GM12878 (cell line): ENCODE results near the gene STAC2. TPM values are rescaled to one million over a fixed set of nuclear protein-coding genes. Genes with fewer than 3 reads are reported as not detected.

Source experiments
- ATAC-seq: fragments of 200-7000 bp; cut with Tn5 transposase; 3 replicates; pipeline ENCODE4 v1.9.1; 2020; ENCODE audit warnings: mild to moderate bottlenecking, moderate library complexity
- BruUV-seq: library from RNA; stranded (reverse); fragments of 400-500 nt; replicated peaks from 2 replicates; lab custom pipeline; 2021; lab: Mats Ljungman, UMichigan
- CTCF ChIA-PET: fragments of 300-600 bp; sonication (Branson Sonifier 250); formaldehyde crosslinking; extraction: SDS; loops from one replicate; lab custom pipeline; 2021; ENCODE audit warnings: inconsistent platforms; lab: Yijun Ruan, JAX
- POLR2A ChIA-PET: fragments of 350-600 bp; formaldehyde crosslinking; extraction: SDS; loops from one replicate; lab custom pipeline; 2021; ENCODE audit warnings: inconsistent platforms; lab: Charles Lee
- RAD21 ChIA-PET: fragments of 300-600 bp; sonication (Branson Sonifier 250); formaldehyde crosslinking; loops from one replicate; lab custom pipeline; 2023; ENCODE audit warnings: antibody characterized with exemption; ENCODE audit not compliant: unreplicated experiment; lab: Charles Lee
- SMC1A ChIA-PET: fragments of 300-600 bp; sonication (Branson Sonifier 250); formaldehyde crosslinking; loops from one replicate; lab custom pipeline; 2023; ENCODE audit not compliant: unreplicated experiment, uncharacterized antibody; lab: Charles Lee
- DNase-seq: peaks from one replicate; pipeline ENCODE4 v3.0.0-alpha.2; 2011; ENCODE audit warnings: low read depth, low spot score
- FAIRE-seq: peaks from 3 replicates; lab custom pipeline; 2011; peaks lifted over from hg19 to GRCh38; lab: Jason Lieb, UNC
- H2AFZ ChIP-seq: 2 replicates; pipeline ENCODE4 v1.6.0; 2011; ENCODE audit warnings: low read depth, low read length, control low read depth; ENCODE audit not compliant: control insufficient read depth
- H3K27ac ChIP-seq: 2 replicates; pipeline ENCODE4 v1.5.1; 2011; ENCODE audit warnings: control low read depth; ENCODE audit not compliant: control insufficient read depth, insufficient read depth
- H3K27me3 ChIP-seq, 2 experiments: replicated peaks in 1 of 2; 2 replicates each; pipeline versions ENCODE4 v1.6.0 to v1.6.1; 2011; ENCODE audit warnings: low read length in 1 of 2; ENCODE audit not compliant: control insufficient read depth in 2 of 2, insufficient read depth in 2 of 2
- H3K36me3 ChIP-seq, 2 experiments: 2 replicates each; pipeline ENCODE4 v1.5.1; 2011; ENCODE audit warnings: low read length in 1 of 2; ENCODE audit not compliant: control insufficient read depth in 2 of 2, insufficient read depth in 2 of 2
- H3K4me1 ChIP-seq: 2 replicates; pipeline ENCODE4 v1.6.1; 2011; ENCODE audit warnings: mild to moderate bottlenecking, low read length, moderate library complexity, mixed read lengths; ENCODE audit not compliant: control insufficient read depth, insufficient read depth
- H3K4me2 ChIP-seq: 2 replicates; pipeline ENCODE4 v1.6.0; 2011; ENCODE audit warnings: control low read depth; ENCODE audit not compliant: control insufficient read depth, insufficient read depth
- H3K4me3 ChIP-seq: fragments of 200-600 bp; sonication (generic); 2 replicates; pipeline ENCODE4 v1.5.1; 2016
- H3K79me2 ChIP-seq: 2 replicates; pipeline ENCODE4 v1.6.0; 2011; ENCODE audit warnings: low read length; ENCODE audit not compliant: control insufficient read depth, insufficient read depth
- H3K9ac ChIP-seq: 2 replicates; pipeline ENCODE4 v1.8.0; 2011; ENCODE audit warnings: low read length, control low read depth, mixed read lengths; ENCODE audit not compliant: control insufficient read depth, insufficient read depth
- H3K9me3 ChIP-seq: replicated peaks from 3 replicates; pipeline ENCODE4 v1.5.1; 2011; ENCODE audit warnings: mild to moderate bottlenecking, low read length; ENCODE audit not compliant: control insufficient read depth, insufficient read depth
- H4K20me1 ChIP-seq: 2 replicates; pipeline ENCODE4 v1.6.0; 2011; ENCODE audit not compliant: control insufficient read depth, insufficient read depth
- EP300 ChIP-seq, 2 experiments: fragments of 150-350 bp in 1 of 2; IDR thresholded peaks; 2 replicates each; pipeline ENCODE4 v1.6.1; 2011 to 2012; ENCODE audit warnings: low read depth in 2 of 2, low read length in 2 of 2, borderline replicate concordance in 1 of 2, improper control_type of control experiment in 1 of 2, inconsistent platforms in 1 of 2; ENCODE audit not compliant: control insufficient read depth in 1 of 2
- RAD51 ChIP-seq: fragments of 450-650 bp; IDR thresholded peaks from 2 replicates; pipeline ENCODE4 v1.6.1; 2016; ENCODE audit warnings: moderate library complexity, mild to moderate bottlenecking, inconsistent platforms
- ZZZ3 ChIP-seq: IDR thresholded peaks from 2 replicates; pipeline ENCODE4 v1.6.1; 2011; ENCODE audit warnings: low read depth; ENCODE audit not compliant: control insufficient read depth, insufficient read length
- WGBS: methylation state at CpG from one replicate; pipeline ENCODE4 v1.1.6; 2016; ENCODE audit warnings: low lambda C conversion rate; ENCODE audit not compliant: insufficient replicate concordance, insufficient coverage; ENCODE audit errors: missing lambda C conversion rate; 5-methylcytosine and 5-hydroxymethylcytosine counted together
- in situ Hi-C: fragments of 300-500 bp; cut with MboI; formaldehyde crosslinking; loops from 9 replicates; pipeline ENCODE4 v1.14.3; 2018; ENCODE audit warnings: mixed read lengths
- intact Hi-C: fragments of 100-400 bp; cut with micrococcal nuclease; formaldehyde crosslinking; loops from one replicate; pipeline ENCODE4 v1.14.2; 2022; ENCODE audit not compliant: unreplicated experiment
- polyA plus RNA-seq, 11 experiments: library from polyadenylated mRNA; depleted of rRNA in 4 of 11; unstranded in 6 of 11; stranded (reverse) in 5 of 11; fragments of >200 nt; fragmentation: Nextera tagmentation in 4 of 11; fragmentation: Illumina TruSeq in 1 of 11; extraction: Ambion mirVana in 4 of 11; extraction: Trizol in 1 of 11; gene quantifications; 1 replicate in 1 of 11; 2 replicates in 10 of 11; pipeline versions ENCODE4 v1.2.1 to v1.2.3, GENCODE V29; 2011 to 2016; ENCODE audit warnings: inconsistent platforms in 2 of 11, missing spikeins in 2 of 11, low read depth in 1 of 11
- total RNA-seq, 4 experiments: library from RNA; depleted of rRNA in 3 of 4; stranded (reverse); fragments of >200 nt in 3 of 4; fragmentation: Illumina TruSeq in 1 of 4; extraction: Trizol in 1 of 4; gene quantifications; 2 replicates each; pipeline versions ENCODE4 v1.2.1 to v1.2.3, GENCODE V29; 2013 to 2021
- TF ChIP-seq, protein P1 (sequence below): fragments of 450-650 bp; IDR thresholded peaks from 2 replicates; pipeline ENCODE4 v1.6.1; 2016; ENCODE audit warnings: mild to moderate bottlenecking
- TF ChIP-seq, protein P2 (sequence below): fragments of 450-650 bp; IDR thresholded peaks from 2 replicates; pipeline ENCODE4 v1.6.1; 2017; ENCODE audit warnings: borderline replicate concordance

Gene STAC2
- total and polyA plus RNA-seq, 10 of the 15 experiments (the other 5 are each of a cell fraction or from before 2014, with no cell fraction given): 0.04 TPM; not detected in 9

GRCh38 chr17:39194985-39195524 is 30.7 kb downstream of the STAC2 start:
- CTCF ChIA-PET: interaction anchor here (0.7 to 2.5 kb wide), 9 partner anchors 9 to 50 kb away, joined by 3 to 20 read pairs (median 7); no protein-coding TSS in a partner anchor
- SMC1A ChIA-PET: interaction anchor here (0.9 to 1.2 kb wide), 3 partner anchors 9 to 30 kb away, joined by 3 read pairs; no protein-coding TSS in a partner anchor

More at GRCh38 chr17:39194985-39195524, 30.7 kb downstream of the STAC2 start:
- no peak for DNase-seq
- Histone ChIP-seq H4K20me1 (no peaks in the 10 kb centered on the region), H3K4me1 (peaks cover 14% of the 10 kb centered on the region), H3K27ac (no peak overlapping the region), H3K27me3 (no peaks in the 10 kb centered on the region), H3K9ac (no peak overlapping the region; the same call in 1 of the 2 replicates), H3K4me2 (0 out of 2 replicates have a peak overlapping the region, but pooled peaks have one; percentile 3), H3K9me3 (no peaks in the 10 kb centered on the region), H3K79me2 (peaks cover 10% of the 10 kb centered on the region), H3K36me3 (peaks cover 0 to 6% of the 10 kb centered on the region in 2 experiments; a peak in 2 of 4 replicates), H3K4me3 (no peak overlapping the region)
- POLR2A ChIA-PET: interaction anchor here (0.5 to 2.0 kb wide), 3 partner anchors 12 to 41 kb away, joined by 3 to 9 read pairs (median 3); no protein-coding TSS in a partner anchor
- ATAC-seq: no peak
- RAD21 ChIA-PET: interaction anchor here (1.0 to 1.4 kb wide), 5 partner anchors 12 to 49 kb away, joined by 3 to 6 read pairs (median 5); no protein-coding TSS in a partner anchor
- in situ Hi-C loops: no loop called here
- intact Hi-C loops: no loop called here
- FAIRE-seq: no peak
- TF ChIP-seq, protein P1, sequence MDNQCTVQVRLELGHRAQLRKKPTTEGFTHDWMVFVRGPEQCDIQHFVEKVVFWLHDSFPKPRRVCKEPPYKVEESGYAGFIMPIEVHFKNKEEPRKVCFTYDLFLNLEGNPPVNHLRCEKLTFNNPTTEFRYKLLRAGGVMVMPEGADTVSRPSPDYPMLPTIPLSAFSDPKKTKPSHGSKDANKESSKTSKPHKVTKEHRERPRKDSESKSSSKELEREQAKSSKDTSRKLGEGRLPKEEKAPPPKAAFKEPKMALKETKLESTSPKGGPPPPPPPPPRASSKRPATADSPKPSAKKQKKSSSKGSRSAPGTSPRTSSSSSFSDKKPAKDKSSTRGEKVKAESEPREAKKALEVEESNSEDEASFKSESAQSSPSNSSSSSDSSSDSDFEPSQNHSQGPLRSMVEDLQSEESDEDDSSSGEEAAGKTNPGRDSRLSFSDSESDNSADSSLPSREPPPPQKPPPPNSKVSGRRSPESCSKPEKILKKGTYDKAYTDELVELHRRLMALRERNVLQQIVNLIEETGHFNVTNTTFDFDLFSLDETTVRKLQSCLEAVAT: no peak
- TF ChIP-seq ZZZ3 (no peak), EP300 (IDR thresholded peaks at IDR 0.05; ENCODE audit: borderline replicate concordance in 1 of 2, control insufficient read depth in 1 of 2, low read depth in 2 of 2, low read length in 2 of 2) (no peak), RAD51 (no peak)
- TF ChIP-seq, protein P2, sequence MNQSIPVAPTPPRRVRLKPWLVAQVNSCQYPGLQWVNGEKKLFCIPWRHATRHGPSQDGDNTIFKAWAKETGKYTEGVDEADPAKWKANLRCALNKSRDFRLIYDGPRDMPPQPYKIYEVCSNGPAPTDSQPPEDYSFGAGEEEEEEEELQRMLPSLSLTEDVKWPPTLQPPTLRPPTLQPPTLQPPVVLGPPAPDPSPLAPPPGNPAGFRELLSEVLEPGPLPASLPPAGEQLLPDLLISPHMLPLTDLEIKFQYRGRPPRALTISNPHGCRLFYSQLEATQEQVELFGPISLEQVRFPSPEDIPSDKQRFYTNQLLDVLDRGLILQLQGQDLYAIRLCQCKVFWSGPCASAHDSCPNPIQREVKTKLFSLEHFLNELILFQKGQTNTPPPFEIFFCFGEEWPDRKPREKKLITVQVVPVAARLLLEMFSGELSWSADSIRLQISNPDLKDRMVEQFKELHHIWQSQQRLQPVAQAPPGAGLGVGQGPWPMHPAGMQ: no peak
- TF ChIP-seq, all 136 proteins: peak for 0
- WGBS: 80% methylated on average over 10 of the region's 10 CpGs
- no TSS peak for BruUV-seq
- H2AFZ ChIP-seq: no peak overlapping the region
